Posterior cingulate gyrus (tissue), 11 donors: ENCODE data around the gene TMBIM1.
A peak's percentile ranks its signal among the peaks of the same experiment; 100 is the strongest.

Source experiments
- DNase-seq, 10 donors: peaks; one replicate each; pipeline versions ENCODE4 v3.0.0 to v3.0.0-alpha.2; 2020 to 2021; ENCODE audit warnings: mixed read lengths in 3 of 10
- intact Hi-C: fragments of 100-400 bp; cut with DNase I; formaldehyde crosslinking; loops from one replicate; pipeline ENCODE4 v1.15.1; 2023

TMBIM1 gene

DNA sequence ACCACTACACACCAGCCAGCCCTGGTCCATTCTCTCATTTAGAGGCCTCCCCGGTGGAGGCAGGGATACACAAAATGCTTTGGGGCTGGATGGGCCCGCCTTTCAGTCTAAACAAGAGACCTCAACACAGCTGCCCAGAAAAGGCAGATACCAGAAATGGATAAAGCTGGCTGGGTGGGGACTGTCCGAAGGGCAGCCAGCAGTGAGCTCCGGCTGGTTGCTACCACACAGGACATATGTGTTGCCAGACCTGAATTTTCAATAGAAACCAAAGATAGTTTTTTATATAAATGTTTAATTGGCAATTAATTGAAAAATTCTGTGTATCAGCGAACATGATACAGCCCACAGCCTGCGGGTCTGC is 30.1 kb downstream of the TMBIM1 start:
- intact Hi-C loops, result no loop called here

DNA sequence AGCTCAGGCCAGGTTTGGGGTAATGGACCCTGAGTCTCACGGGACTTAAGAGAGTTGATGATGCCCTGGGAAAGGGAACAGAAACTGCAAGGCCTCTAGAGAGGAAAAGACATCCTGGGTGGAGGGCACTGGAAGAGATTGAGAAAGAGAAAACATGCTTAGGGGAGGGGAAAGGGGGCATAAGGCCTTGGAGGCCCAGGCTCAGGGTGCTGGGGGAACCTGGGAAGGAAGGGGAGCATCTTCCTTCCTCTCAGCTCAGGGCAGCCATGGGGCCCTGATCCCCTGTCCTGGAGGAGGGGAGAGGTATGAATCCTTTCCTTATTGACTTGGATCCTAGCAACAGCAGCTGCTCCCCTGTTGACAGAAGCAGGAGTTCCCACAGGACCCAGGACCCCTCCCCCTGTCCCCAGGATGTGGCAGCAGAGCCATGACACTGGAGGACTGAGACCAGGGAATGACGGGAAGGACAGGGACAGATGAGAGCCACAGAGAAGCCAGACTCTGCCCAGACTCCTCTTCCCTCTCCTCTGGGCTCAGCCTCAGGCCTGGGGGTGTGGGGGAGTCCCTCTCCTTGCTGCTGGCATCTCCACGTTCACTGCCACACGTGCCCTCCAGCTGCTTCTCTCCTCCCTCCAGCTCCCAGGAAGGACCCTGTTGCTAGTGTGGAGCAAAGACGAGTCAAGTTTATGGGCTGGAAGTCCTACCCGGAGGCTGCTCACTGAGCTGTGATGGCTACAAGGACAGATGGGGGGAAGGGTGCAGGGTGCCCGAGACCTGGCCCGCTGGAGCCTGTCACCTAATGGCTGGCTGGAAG is 30.7 kb downstream of the TMBIM1 start:
- intact Hi-C loops, result no loop called here
- DNase-seq, result peak in 2 of 10 donors; percentile 44 to 51

More for the DNA sequence above, 30.1 kb downstream of the TMBIM1 start:
- DNase-seq, result no peak

GRCh38 chr2:218260742-218261422 is 31.4 kb downstream of the TMBIM1 start, which contains the start of gene GPBAR1:
GPBAR1 (plus strand) TSS chr2:218261015; CDS start chr2:218262725, 1,710 bp downstream.
- DNase-seq, result peak in 2 of 10 donors; percentile 61 to 65
- intact Hi-C loops, result no loop called here

GRCh38 chr2:218260166-218260565 is 32.1 kb downstream of the TMBIM1 start:
- intact Hi-C loops, result no loop called here
- peak in 2 of 10 donors; percentile 2 to 27 for DNase-seq

DNA sequence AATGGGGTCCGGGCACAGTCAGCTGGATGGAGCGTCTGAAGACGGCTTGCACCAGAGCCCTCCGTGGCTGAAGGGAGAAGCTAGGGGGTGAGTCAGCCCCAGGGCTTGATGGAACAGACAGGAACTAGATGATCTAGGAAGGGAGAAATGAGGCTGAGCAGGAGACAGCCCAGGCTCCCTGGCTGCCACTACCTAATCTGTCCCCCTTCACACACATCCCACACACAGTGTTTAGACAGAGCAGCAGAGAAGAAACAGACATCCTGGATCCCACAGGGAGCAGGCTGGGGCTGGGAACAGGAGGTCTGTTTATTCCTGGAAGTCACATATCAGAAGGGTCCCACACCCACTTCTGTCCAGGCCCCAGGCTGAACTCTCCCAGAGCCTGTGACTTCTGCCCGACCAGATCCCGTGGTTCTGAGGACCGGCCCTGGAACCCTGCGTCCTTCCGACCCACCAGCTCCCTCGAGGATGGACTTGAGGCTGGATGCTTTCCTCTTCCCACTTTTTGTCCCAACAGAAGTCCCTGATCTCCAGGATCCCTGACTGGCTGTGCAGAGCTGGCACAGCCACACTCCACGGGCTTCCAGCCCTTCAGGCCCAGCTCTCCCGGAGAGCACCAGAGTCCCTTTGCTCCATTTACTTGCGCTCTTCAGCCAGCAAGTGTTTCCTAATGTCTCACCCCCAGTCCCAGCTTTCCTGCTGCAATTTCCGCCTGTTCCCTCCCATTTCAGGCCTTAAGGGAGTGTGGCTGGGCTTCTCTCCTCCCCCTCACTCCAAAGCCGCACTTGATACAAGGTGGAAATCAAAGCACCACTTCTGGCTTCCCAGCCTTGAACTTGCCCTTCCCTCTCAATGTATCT is 33.0 kb downstream of the TMBIM1 start:
- intact Hi-C loops, result no loop called here
- DNase-seq, result peak in 6 of 10 donors; percentile 42 to 92 (median 69)

- peak in 2 of 10 donors; percentile 18 to 55 for DNase-seq
Observed at GRCh38 chr2:218257390-218257981, 34.8 kb downstream of the TMBIM1 start.

DNA sequence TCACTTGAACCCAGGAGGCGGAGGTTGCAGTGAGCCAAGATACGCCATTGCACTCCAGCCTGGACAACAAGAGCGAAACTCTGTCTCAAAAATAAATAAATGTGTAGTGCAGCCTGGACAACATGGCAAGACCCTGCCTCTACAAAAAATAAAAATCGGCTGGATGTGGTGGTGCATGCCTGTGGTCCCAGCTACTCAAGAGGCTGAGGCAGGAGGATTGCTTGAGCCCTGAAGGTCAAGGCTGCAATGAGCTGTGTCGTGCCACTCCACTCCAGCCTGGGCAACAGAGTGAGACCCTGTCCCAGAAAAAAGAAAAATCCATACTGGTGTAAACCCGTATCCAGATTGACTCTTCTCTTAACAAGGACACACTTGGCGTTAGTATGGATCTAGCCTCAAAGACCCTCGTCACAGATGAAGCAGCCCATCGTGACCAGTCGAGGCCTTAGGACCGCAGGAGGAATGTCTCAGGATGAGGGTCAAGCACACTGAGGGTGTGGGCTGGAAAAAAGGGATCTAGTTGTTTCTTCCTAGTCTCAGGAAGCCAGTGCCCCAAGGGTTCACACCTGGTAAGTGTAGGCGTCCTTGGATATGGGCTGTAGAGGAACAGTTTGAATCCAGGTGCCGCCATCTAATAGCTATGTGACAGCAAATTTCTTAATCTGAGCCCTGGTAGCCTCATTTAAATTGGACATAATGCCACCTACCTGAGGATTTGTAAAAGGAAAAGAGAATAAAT is 35.5 kb downstream of the TMBIM1 start:
- peak in 2 of 10 donors; percentile 25 to 32 for DNase-seq
- intact Hi-C loops, result no loop called here

More at GRCh38 chr2:218257390-218257981, 34.8 kb downstream of the TMBIM1 start:
- intact Hi-C loops, result no loop called here

DNA sequence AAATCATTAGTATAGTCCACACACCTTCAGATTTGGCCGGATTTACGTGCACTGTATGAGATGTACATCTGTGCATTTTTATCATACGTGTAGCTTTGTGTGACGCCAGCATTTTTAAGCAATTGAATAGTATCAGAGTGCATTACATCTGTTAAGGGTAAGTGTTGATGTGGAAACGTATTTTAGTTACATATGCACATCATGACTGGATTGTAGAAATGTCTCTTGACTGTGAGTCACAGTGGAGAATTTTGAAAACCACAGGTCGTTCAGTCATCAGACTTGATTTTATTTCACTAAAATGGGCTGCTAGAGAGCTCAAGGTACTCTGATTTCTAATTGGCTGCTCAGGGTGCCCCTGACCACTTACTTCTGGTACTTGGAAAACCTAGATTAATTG is 36.9 kb downstream of the TMBIM1 start:
- DNase-seq, result peak in 1 of 10 donors; percentile 5
- intact Hi-C loops, result no loop called here

DNA sequence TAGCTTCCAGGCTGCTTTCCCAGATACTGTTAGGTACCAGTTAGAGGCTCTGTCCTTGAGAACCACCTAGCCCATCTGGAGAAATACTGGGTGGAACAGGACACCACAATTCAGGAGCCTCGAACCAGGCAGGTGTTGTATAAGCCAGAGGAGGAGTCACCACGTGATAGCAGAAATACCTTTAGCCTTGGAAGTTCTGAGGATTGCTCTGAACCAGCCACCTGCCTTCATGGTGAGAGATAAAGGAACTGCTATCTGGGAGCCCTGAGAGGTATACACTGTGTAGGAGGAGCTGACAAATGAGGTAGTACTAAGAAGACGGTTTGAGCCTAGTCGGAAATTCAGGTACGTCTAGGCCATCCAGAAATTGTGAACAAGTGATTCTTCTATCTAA is 39.1 kb downstream of the TMBIM1 start:
- peak in 1 of 10 donors; percentile 22 for DNase-seq
- intact Hi-C loops, result no loop called here

DNA sequence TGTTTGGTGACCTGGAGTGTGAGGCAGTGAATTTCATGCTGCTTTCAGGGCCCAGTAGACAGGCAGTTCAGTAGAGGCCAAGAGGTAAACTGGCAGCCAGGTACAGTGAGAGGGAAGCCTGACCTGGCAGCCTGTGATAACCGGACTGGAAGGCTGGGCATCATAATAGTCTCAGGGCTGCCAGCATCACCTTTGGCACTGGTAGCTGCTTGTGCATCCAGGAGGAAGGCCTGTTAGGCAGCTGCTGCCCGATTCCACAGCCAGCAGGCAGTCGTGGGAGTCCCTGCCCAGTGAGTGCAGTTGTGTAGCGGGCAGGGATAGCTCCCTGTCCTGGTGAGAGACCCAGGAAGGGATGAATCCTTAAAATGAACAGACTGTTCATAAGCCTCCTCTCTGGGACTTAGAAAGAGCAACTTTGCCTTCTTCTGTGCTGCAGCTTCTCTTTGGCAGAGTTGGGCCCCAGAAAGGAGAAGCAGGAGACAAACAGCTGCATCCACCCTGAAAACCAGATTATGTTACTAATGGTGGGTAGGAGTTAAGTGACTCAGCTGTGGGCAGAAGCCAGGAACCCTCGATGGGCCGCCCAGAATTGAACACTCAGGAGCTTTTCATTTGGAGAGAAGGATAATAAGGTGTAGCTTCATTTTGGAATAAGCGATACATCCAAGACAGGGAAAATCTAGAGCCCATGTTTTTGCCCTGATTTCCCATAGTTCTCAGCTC is 39.6 kb downstream of the TMBIM1 start:
- intact Hi-C loops, result no loop called here
- peak in 3 of 10 donors; percentile 37 to 88 (median 85) for DNase-seq

- intact Hi-C loops, result no loop called here
- no peak for DNase-seq
Observed at GRCh38 chr2:218249691-218250090, 42.6 kb downstream of the TMBIM1 start.

- intact Hi-C loops, result no loop called here
- DNase-seq, result no peak
Observed at GRCh38 chr2:218245214-218245613, 47.1 kb downstream of the TMBIM1 start.

DNA sequence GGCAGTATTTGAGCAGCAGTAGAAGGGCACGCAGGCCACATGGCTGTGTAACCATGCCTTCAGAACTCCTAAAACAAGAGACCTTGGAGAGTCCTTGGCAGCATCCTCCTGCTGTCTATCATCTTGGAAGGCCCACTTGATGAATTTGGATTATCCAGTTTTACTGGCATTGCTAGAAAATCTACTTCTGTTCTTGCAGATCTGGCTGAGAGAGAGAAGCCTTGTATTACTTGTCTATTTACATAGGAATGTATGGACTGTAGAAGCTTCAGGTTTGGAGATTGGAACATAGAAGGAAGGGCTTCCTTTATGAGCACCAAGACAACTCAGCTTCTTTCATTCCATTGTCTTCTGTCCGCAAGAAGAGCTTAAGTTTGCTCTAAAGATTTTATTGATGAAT is 47.6 kb downstream of the TMBIM1 start:
- intact Hi-C loops, result no loop called here
- DNase-seq, result no peak

GRCh38 chr2:218244204-218244603 is 48.1 kb downstream of the TMBIM1 start:
- intact Hi-C loops, result no loop called here
- no peak for DNase-seq

- intact Hi-C loops, result no loop called here
- DNase-seq, result no peak
Observed at GRCh38 chr2:218238887-218239286, 53.4 kb downstream of the TMBIM1 start.

- intact Hi-C loops, result no loop called here
- DNase-seq, result no peak
Observed at GRCh38 chr2:218236829-218237228, 55.5 kb downstream of the TMBIM1 start.

- intact Hi-C loops, result no loop called here
- no peak for DNase-seq
Observed at GRCh38 chr2:218235017-218235416, 57.3 kb downstream of the TMBIM1 start.

GRCh38 chr2:218234521-218234920 is 57.8 kb downstream of the TMBIM1 start:
- intact Hi-C loops, result no loop called here
- no peak for DNase-seq

DNA sequence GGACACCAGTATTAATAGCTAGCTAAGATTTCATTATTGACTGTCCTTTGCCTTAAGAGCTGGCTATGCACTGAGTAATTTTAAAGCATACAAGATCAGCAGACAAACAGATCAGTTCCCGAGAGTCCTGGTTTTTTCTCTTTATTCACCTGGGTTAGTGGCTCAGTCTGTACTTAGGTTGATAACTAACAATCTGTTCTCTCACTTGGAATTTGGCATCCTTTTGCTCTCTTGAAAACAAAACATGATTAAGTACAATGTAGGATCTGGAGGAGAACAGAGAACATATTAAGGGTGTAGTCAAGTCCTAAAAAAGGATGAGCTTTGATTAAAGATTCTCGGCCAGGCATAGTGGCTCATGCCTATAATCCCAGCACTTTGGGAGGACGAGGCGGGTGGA is 58.8 kb downstream of the TMBIM1 start:
- intact Hi-C loops, result no loop called here
- DNase-seq, result no peak
